HUES48 (cell line): Measurements from ENCODE around the gene RAB3D.
A peak's percentile ranks its signal among the peaks of the same experiment; 100 is the strongest.
"Not testable (repeated sequence)": the region's sequence is repeated elsewhere in the genome, so short reads cannot be mapped to it uniquely, and the experiment has no call there.

Experiments
- H3K27ac ChIP-seq: one replicate; pipeline ENCODE4 v1.7.0; 2013; ENCODE audit warnings: low read depth, low read length, inconsistent platforms
- H3K27me3 ChIP-seq: 2 replicates; pipeline ENCODE4 v1.6.1; 2013; ENCODE audit warnings: mild to moderate bottlenecking, low read length; ENCODE audit not compliant: control insufficient read depth, insufficient read depth
- H3K36me3 ChIP-seq: 2 replicates; pipeline ENCODE4 v1.6.1; 2013; ENCODE audit warnings: low read length; ENCODE audit not compliant: control insufficient read depth, insufficient read depth
- H3K4me1 ChIP-seq: 2 replicates; pipeline ENCODE4 v1.6.1; 2013; ENCODE audit warnings: mild to moderate bottlenecking, low read length; ENCODE audit not compliant: control insufficient read depth, insufficient read depth
- H3K4me3 ChIP-seq: 2 replicates; pipeline ENCODE4 v1.5.1; 2013; ENCODE audit warnings: mild to moderate bottlenecking, low read depth, low read length
- H3K9ac ChIP-seq: 2 replicates; pipeline ENCODE4 v1.6.1; 2013; ENCODE audit warnings: mild to moderate bottlenecking, low read depth, low read length, moderate library complexity
- H3K9me3 ChIP-seq: 2 replicates; pipeline ENCODE4 v1.6.1; 2013; ENCODE audit warnings: low read length; ENCODE audit not compliant: control insufficient read depth, insufficient read depth

The RAB3D gene

DNA sequence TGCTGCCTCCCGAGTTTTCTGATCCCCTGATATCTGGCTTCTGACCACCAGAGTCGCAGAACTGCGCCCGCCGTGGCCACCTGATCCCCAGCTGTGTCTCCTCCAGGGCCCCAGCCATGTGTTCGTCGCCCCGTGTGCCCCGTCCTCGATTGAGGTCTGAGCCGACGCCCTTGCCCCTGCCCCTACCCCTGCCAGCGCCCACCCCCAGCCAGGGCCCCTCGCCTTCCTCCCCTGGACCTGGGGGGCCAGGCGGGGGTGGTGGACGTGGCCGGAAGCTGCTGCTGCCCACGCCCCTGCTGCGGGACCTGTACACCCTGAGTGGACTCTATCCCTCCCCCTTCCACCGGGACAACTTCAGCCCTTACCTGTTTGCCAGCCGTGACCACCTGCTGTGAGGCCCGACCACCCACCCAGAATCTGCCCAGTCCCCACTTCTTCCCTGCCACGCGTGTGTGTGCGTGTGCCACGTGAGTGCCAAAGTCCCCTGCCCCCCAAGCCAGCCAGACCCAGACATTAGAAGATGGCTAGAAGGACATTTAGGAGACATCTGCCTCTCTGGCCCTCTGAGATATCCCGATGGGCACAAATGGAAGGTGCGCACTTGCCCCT lies 24.9 kb upstream of the RAB3D start:
- H3K4me3 ChIP-seq = no peak overlapping the region
- H3K27ac ChIP-seq = no peak overlapping the region

DNA sequence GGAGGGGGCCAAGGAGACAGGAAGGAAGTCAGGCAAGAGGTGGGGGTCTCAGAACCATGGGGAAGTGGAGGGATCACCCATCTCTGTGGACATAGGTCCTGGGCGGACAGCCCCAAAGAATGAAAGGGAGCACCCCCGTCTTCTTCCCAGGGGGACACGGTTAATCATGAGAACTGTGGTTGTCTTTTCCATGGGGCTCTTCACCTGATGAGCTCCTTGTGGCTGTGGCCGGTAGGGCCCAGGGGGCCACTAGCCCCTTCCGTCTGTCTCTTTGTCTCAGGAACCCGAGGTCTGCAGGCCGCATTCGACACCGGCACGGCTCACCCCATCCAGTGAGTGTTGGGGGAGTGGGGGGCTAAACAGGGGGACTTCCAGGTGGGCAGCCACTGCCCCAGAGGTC lies 24.4 kb upstream of the RAB3D start:
- Histone ChIP-seq H3K36me3 (peaks cover 8% of the 10 kb centered on the region), H3K9ac (no peak overlapping the region), H3K27me3 (peaks cover 9% of the 10 kb centered on the region), H3K27ac (no peak overlapping the region), H3K9me3 (no peaks in the 10 kb centered on the region), H3K4me3 (no peak overlapping the region), H3K4me1 (peaks cover 10% of the 10 kb centered on the region; the same call in 1 of the 2 replicates)

More for the DNA sequence above, 24.9 kb upstream of the RAB3D start:
- Histone ChIP-seq H3K9ac (no peak overlapping the region), H3K9me3 (no peaks in the 10 kb centered on the region), H3K4me1 (peaks cover 10% of the 10 kb centered on the region; the same call in 1 of the 2 replicates), H3K36me3 (peaks cover 12% of the 10 kb centered on the region), H3K27me3 (peaks cover 9% of the 10 kb centered on the region)

DNA sequence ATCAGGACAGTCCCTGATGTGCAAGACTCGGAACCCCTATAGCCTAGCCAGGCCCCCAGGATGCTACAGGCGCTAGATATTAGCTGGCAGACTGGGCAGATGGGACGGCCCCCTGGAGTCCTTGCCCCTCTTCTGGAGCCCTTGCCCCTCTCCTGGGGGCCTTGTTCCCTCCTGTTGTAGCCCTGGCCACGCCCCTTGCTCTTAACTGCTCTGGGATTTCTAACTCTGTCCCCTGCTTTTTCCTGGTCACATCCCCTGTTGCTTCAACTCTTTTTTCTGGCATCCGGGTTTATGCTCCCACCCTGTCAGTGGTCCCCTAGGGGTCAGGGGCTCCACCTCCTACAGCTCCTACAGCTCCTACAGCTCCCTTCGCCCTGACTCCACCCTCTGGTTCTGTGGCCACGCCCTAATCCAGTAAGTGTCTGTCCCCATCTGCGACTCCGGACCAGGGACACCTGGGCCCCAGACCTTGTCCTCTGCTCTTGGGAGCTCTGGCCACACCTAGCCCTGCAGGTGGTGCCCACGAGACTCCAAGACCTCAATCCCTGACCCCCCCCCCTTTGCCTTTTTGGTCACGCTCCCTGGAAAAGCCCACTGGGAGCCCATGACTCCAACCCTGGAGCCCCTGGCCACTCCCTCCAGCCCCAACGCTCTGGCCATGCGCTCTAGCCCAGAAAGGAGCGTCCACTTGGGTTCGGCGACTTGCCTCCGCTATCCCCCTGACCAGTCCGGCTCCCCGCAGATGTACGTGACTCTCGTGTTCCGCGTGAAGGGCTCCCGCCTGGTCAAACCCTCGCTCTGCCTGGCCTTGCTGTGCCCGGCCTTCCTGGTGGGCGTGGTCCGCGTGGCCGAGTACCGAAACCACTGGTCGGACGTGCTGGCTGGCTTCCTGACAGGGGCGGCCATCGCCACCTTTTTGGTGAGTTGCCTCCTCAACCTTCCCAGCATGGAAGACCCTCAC lies 22.6 kb upstream of the RAB3D start:
- H3K27ac ChIP-seq = no peak overlapping the region
- no peaks in the 10 kb centered on the region for H3K9me3 ChIP-seq
- peaks cover 10% of the 10 kb centered on the region; the same call in 1 of the 2 replicates for H3K4me1 ChIP-seq
- peak overlapping the region; percentile 62 for H3K4me3 ChIP-seq
- no peak overlapping the region for H3K9ac ChIP-seq
- H3K36me3 ChIP-seq = no peaks in the 10 kb centered on the region
- H3K27me3 ChIP-seq = peaks cover 11% of the 10 kb centered on the region

DNA sequence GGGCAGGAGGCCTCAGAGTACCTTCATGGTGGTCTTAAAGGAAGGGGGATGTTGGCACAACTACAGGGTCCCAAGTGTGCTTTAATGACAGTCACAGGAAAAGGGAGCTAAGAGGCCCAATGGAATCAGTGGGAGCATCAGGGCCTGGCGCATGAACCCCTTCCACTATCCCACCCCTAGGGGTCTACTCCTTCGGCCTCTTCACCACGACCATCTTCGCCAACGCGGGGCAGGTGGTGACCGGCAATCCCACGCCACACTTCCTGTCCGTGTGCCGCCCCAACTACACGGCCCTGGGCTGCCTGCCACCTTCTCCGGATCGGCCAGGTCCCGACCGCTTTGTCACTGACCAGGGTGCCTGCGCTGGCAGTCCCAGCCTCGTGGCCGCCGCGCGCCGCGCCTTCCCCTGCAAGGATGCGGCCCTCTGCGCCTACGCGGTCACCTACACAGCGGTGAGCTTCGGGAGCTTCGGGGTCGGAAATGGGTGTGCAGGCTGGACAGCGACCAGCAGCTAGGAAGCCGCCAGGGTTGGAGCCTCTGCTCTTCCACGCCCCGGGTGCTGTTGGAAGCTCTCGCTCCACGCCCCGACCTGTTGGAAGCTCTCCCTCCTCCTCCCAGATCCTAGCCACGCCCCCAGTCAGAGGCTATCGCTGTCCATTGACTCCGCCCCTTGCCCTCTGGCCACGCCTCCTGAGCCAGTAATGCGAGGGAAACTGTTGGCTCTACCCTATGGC lies 21.7 kb upstream of the RAB3D start:
- Histone ChIP-seq H3K27ac (no peak overlapping the region), H3K9me3 (no peaks in the 10 kb centered on the region), H3K36me3 (no peaks in the 10 kb centered on the region), H3K4me1 (peaks cover 10% of the 10 kb centered on the region; the same call in 1 of the 2 replicates), H3K9ac (peak overlapping the region; percentile 29; the same call in 1 of the 2 replicates), H3K27me3 (peaks cover 19% of the 10 kb centered on the region), H3K4me3 (peak overlapping the region; percentile 62)

DNA sequence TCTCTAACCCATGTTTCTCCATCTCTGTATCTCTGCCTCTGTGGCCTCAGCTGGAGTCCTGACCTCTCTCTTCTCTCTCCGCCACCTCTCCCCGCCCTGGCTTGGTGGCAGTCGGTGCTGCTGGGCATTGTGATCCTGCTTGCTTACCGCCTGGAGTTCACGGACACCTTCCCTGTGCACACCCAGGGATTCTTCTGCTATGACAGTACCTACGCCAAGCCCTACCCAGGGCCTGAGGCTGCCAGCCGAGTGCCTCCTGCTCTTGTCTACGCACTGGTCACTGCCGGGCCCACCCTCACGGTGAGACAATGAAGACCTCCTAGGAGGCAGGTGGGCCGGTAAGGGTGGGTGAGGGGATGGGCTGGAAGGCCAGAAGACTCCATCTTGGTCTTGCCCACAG lies 20.0 kb upstream of the RAB3D start:
- Histone ChIP-seq H3K36me3 (no peaks in the 10 kb centered on the region), H3K4me1 (peaks cover 12% of the 10 kb centered on the region; the same call in 1 of the 2 replicates), H3K27me3 (peaks cover 25% of the 10 kb centered on the region), H3K27ac (no peak overlapping the region), H3K4me3 (no peak overlapping the region), H3K9ac (no peak overlapping the region), H3K9me3 (no peaks in the 10 kb centered on the region)

DNA sequence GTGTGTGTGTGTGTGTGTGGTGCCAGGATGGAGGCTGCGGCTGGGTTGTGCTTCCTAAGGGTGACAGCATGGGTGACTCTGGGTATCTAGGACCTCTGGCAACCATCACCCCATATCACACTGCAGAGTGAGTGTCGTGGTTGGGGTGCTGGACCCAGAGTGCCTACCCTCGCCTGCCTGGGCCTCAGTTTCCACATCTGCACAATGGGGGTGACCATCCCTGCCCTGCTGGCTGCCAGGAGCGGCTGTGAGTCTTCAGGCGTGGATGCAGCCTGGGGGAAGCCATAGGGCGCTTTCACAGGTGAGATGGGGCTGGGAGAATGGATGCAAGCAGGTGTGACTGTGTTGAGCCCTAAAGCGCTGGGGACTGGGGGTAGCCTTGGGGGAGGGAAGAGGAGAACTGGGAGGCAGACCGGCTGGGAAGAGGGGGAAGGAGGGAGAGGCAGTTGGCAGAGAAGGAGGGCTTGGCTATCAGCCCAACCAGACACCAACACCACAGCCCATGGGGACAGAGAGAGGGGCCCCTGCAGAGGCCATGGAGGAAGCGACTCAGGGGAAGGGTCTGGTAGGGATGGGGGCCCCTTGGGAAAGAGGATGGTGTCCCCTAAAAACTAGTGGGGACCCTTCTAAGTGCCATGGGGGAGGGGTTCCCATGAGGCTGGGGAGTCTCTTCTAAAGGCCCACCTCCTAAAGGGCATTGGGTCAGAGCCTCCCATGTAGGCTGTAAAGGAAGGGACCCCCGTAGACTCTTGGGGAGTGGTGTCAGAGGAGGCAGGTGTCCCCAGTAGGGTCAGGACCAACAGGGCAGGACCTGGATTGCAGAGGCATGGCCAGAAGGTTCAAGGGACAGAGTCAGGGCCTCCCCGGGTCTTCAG lies 17.5 kb upstream of the RAB3D start:
- H3K9ac ChIP-seq = no peak overlapping the region
- no peaks in the 10 kb centered on the region for H3K9me3 ChIP-seq
- no peak overlapping the region for H3K4me3 ChIP-seq
- no peaks in the 10 kb centered on the region for H3K36me3 ChIP-seq
- peaks cover 25% of the 10 kb centered on the region for H3K27me3 ChIP-seq
- H3K27ac ChIP-seq = no peak overlapping the region
- H3K4me1 ChIP-seq = peaks cover 9% of the 10 kb centered on the region; the same call in 1 of the 2 replicates

DNA sequence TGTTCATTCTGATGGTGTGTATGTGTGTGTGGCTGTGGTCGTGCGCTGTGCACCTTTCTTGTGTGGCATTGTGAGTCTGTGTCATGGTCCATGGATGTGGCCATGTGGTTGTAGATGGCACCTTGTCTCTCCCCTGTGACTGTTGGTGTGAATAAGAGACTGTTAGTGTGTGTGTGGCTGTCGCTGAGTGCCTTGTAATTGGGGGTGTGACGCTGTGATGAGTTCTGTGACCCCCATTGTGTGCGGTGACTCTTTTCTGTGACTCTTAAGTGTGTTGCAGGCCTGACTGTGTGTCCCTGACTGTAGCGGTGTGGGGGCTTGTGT lies 16.6 kb upstream of the RAB3D start:
- H3K4me1 ChIP-seq = peaks cover 8% of the 10 kb centered on the region; the same call in 1 of the 2 replicates
- H3K27me3 ChIP-seq = peaks cover 24% of the 10 kb centered on the region
- H3K4me3 ChIP-seq = peak overlapping the region; percentile 58; the same call in 1 of the 2 replicates
- H3K27ac ChIP-seq = no peak overlapping the region
- H3K9ac ChIP-seq = no peak overlapping the region
- no peaks in the 10 kb centered on the region for H3K36me3 ChIP-seq
- H3K9me3 ChIP-seq = no peaks in the 10 kb centered on the region

DNA sequence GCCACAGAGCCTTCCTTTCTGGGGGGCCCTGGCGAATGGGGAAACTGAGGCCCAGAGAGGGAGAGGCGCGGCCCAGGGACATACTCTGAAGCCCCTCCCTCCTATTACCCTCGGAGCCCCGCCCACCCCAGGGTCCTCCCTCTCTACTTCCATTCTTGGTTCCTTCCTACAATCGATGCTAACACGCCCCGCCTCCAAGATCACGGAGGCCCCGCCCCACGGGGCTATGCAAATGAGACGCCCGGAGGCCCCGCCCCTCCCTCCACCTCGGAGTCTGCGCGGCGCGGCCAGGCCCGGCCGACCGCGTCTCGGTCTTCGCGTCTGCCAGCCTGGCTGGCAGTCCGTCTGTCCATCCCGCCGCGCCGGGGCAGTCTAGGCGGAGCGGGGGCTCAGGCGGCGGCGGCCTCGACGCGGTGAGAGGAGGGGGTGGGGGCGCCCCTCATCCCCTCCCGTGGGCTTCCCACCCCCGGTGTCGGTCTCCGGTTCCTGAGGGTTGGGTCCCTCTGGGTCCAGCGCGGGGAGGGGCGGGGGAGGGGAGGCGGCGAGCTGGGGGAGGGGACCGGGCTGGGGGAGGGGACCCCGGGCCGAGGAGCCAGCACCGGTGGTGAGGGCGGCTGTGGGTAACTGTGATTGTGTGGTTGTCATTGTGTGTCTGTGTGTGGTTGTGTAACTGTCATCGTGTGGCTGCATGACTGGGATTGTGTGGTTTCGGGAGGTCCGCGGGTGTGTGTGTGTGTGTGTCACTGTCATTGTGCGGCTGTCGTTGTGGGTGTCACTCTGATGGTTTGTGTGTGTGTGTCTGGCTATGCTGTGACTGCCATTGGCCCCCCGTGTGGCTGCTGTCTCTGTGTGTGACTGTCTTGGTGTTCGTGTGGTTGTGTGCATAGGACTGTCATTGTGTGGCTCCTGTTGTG lies 16.0 kb upstream of the RAB3D start, which contains the start of gene PLPPR2:
Gene PLPPR2, plus strand, starts transcription at position 273 of the 914 bp plus-strand sequence. CDS start 2,242 bp downstream, outside the sequence.
- Histone ChIP-seq H3K27me3 (peaks cover 18% of the 10 kb centered on the region), H3K9me3 (no peaks in the 10 kb centered on the region), H3K9ac (no peak within 1 kb of the TSS), H3K4me1 (peaks cover 3% of the 10 kb centered on the region; the same call in 1 of the 2 replicates), H3K27ac (no peak within 1 kb of the TSS), H3K4me3 (peak within 1 kb of the TSS; percentile 58; the same call in 1 of the 2 replicates), H3K36me3 (no peaks in the 10 kb centered on the region)

DNA sequence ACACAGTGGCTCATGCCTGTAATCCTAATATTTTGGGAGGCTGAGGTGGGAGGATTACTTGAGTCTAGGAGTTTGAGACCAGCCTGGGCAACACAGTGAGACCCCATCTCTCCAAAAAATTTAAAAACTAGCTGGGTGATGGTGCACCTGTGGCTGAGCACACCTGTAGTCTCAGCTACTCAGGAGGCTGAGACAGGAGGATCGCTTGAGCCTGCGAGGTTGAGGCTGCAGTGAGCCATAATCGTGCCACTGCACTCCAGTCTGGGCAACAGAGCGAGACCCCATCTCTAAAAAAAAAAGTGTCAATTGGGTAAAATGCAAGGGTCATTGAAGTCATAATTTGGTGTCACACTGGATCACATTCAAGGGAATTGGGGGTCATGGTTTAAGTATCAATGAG lies 14.6 kb upstream of the RAB3D start:
- H3K27ac ChIP-seq, H3K9ac ChIP-seq, H3K4me1 ChIP-seq, H3K9me3 ChIP-seq, H3K4me3 ChIP-seq, H3K36me3 ChIP-seq: not testable (repeated sequence)
- H3K27me3 ChIP-seq = peaks cover 17% of the 10 kb centered on the region
